Natural killer cell (primary cell): ENCODE measurements around the gene TMEM163. TPM values are rescaled to one million over a fixed set of nuclear protein-coding genes. Genes with fewer than 3 reads are reported as not detected.

ENCODE experiments used
- ATAC-seq, 3 donors: fragments of 150-1000 bp in 2 of 3; fragments of 200-7000 bp in 1 of 3; cut with Tn5 transposase; 1 replicate in 1 of 3; 2 replicates in 2 of 3; pipeline ENCODE4 v1.10.0; 2021; ENCODE audit warnings: mild to moderate bottlenecking in 2 of 3, moderate library complexity in 2 of 3
- DNase-seq, 2 donors: peaks; one replicate each; pipeline versions ENCODE4 v3.0.0 to v3.0.0-alpha.2; 2013 to 2021; ENCODE audit warnings: mixed read lengths in 1 of 2
- H3K27ac ChIP-seq: one replicate; pipeline ENCODE4 v1.5.1; 2013; ENCODE audit warnings: mild to moderate bottlenecking, low read length
- H3K27me3 ChIP-seq: one replicate; pipeline ENCODE4 v1.6.1; 2013; ENCODE audit warnings: low read length; ENCODE audit not compliant: control insufficient read depth, insufficient read depth
- H3K36me3 ChIP-seq: one replicate; pipeline ENCODE4 v1.6.1; 2013; ENCODE audit warnings: low read length; ENCODE audit not compliant: control insufficient read depth, insufficient read depth
- H3K4me1 ChIP-seq: one replicate; pipeline ENCODE4 v1.6.1; 2013; ENCODE audit warnings: low read length; ENCODE audit not compliant: control insufficient read depth, insufficient read depth
- H3K4me3 ChIP-seq: one replicate; pipeline ENCODE4 v1.5.1; 2013; ENCODE audit warnings: low read length
- H3K9me3 ChIP-seq: one replicate; pipeline ENCODE4 v1.6.1; 2013; ENCODE audit warnings: low read length; ENCODE audit not compliant: control insufficient read depth, insufficient read depth
- H3K27ac Mint-ChIP-seq, 2 donors: one replicate each; pipeline ENCODE4 v1.8.0; 2022; ENCODE audit warnings: mild to moderate bottlenecking in 2 of 2, mixed read lengths in 2 of 2, moderate library complexity in 1 of 2
- H3K27me3 Mint-ChIP-seq, 2 donors: one replicate each; pipeline ENCODE4 v1.8.0; 2022; ENCODE audit warnings: low read depth in 2 of 2, mixed read lengths in 2 of 2
- H3K36me3 Mint-ChIP-seq: one replicate; pipeline ENCODE4 v1.8.0; 2022; ENCODE audit warnings: mixed read lengths
- H3K4me1 Mint-ChIP-seq, 2 donors: one replicate each; pipeline ENCODE4 v1.8.0; 2022; ENCODE audit warnings: mixed read lengths in 2 of 2
- H3K4me3 Mint-ChIP-seq: one replicate; pipeline ENCODE4 v1.8.0; 2022; ENCODE audit warnings: mild to moderate bottlenecking, moderate library complexity, mixed read lengths
- H3K9me3 Mint-ChIP-seq, 2 donors: one replicate each; pipeline ENCODE4 v1.8.0; 2022; ENCODE audit warnings: mixed read lengths in 2 of 2
- WGBS: methylation state at CpG from one replicate; pipeline ENCODE4 v1.1.7; 2013; ENCODE audit warnings: missing lambda C conversion rate; ENCODE audit not compliant: insufficient coverage; 5-methylcytosine and 5-hydroxymethylcytosine counted together
- intact Hi-C: fragments of 100-400 bp; cut with micrococcal nuclease; formaldehyde crosslinking; loops from one replicate; pipeline ENCODE4 v1.14.2; 2022
- total RNA-seq, 4 donors: library from RNA; stranded (reverse); fragments of 120-200 nt in 1 of 4; gene quantifications; one replicate each; pipeline versions ENCODE4 v1.2.3 to v1.2.4, GENCODE V29; 2013 to 2022
- TF ChIP-seq, protein P1 (sequence below): fragments of 200-600 bp; IDR thresholded peaks from one replicate; pipeline ENCODE4 v1.8.0; 2022; ENCODE audit warnings: antibody characterized with exemption

Gene TMEM163
- total RNA-seq, 3 donors from 2014 or later (not counting 1 experiment from before 2014, with no cell fraction given) = 6.8 to 11.6 (median 10.3) TPM

DNA sequence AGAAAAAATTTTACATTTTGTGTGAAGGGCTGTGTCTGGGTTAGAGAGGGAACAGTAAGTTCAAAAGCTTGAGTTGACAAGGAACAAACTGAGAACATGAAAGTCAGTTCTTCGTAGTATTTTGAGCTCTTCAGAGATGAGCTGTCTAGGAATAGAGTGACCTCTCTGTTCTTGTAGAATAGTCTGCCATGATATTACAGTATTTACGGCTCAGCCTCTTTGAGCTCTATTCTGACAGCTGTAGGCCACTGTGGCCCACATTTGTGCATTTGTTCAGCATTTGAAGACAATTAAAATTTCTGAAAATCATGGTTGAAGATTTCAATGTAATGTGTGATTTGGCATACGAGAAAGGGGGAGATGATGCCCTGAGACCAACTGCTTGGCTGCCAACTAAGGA, 292.1 kb downstream of the TMEM163 start:
- intact Hi-C loops = no loop called here
- Histone ChIP-seq H3K36me3 (peaks cover 39% of the 10 kb centered on the region), H3K27me3 (no peaks in the 10 kb centered on the region), H3K4me1 (no peaks in the 10 kb centered on the region), H3K4me3 (no peak overlapping the region), H3K27ac (no peak overlapping the region), H3K9me3 (no peaks in the 10 kb centered on the region)
- Mint-ChIP-seq H3K9me3 (no peaks in the 10 kb centered on the region), H3K27ac (no peak overlapping the region), H3K27me3 (no peaks in the 10 kb centered on the region), H3K36me3 (peaks cover 24% of the 10 kb centered on the region), H3K4me3 (no peak overlapping the region), H3K4me1 (peaks cover 0 to 17% of the 10 kb centered on the region in 2 donors)
- ATAC-seq (no peak), DNase-seq (no peak)
- 93% methylated on average over 3 of the region's 3 CpGs for WGBS
- TF ChIP-seq, protein P1, sequence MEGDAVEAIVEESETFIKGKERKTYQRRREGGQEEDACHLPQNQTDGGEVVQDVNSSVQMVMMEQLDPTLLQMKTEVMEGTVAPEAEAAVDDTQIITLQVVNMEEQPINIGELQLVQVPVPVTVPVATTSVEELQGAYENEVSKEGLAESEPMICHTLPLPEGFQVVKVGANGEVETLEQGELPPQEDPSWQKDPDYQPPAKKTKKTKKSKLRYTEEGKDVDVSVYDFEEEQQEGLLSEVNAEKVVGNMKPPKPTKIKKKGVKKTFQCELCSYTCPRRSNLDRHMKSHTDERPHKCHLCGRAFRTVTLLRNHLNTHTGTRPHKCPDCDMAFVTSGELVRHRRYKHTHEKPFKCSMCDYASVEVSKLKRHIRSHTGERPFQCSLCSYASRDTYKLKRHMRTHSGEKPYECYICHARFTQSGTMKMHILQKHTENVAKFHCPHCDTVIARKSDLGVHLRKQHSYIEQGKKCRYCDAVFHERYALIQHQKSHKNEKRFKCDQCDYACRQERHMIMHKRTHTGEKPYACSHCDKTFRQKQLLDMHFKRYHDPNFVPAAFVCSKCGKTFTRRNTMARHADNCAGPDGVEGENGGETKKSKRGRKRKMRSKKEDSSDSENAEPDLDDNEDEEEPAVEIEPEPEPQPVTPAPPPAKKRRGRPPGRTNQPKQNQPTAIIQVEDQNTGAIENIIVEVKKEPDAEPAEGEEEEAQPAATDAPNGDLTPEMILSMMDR = no peak

DNA sequence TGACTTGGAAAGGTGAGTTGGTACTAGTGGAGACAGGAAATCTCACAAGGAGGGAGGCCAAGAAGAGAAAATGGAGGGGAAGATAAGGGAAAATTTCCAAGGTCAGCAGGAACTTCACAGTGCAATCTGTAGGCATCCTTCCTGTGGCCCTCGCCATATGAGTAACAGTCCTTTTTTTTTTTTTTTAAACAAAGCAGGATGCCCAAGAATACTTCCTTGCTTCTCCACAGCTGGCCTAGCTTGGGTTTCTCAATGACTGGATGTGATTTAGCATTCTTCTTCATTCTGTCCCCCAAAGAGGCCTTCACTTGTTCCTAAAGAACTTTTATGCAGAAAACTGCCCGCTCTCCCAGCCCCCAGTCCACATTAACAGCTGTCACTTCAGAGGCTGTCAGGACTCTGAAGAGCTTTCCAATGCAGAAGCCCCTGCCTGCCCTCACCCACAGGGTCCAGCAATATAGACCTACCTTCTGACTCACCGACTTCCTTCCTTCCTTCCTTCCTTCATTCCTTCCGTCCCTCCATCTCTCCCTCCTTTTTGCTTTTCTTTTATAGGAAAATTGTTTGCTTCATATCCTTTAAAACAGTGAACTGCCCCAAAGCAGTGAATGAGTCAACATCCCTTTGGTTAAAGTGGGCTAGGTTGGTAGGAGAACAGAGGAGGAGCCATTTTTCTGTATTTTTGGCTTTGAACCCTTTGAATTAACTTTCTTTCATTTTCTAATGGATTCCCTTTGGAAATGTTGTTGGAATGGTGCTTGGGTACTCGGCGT, 292.9 kb downstream of the TMEM163 start:
- TF ChIP-seq, protein P1 = no peak
- Histone ChIP-seq H3K27me3 (no peaks in the 10 kb centered on the region), H3K36me3 (peaks cover 37% of the 10 kb centered on the region), H3K4me1 (no peaks in the 10 kb centered on the region), H3K4me3 (no peak overlapping the region), H3K27ac (no peak overlapping the region), H3K9me3 (no peaks in the 10 kb centered on the region)
- peaks cover 0 to 17% of the 10 kb centered on the region in 2 donors for H3K4me1 Mint-ChIP-seq
- H3K4me3 Mint-ChIP-seq = no peak overlapping the region
- WGBS = 96% methylated on average over 6 of the region's 6 CpGs
- no peaks in the 10 kb centered on the region for H3K9me3 Mint-ChIP-seq
- no peaks in the 10 kb centered on the region for H3K27me3 Mint-ChIP-seq
- ATAC-seq = no peak
- intact Hi-C loops = no loop called here
- DNase-seq = no peak
- H3K36me3 Mint-ChIP-seq = peaks cover 24% of the 10 kb centered on the region
- no peak overlapping the region for H3K27ac Mint-ChIP-seq

DNA sequence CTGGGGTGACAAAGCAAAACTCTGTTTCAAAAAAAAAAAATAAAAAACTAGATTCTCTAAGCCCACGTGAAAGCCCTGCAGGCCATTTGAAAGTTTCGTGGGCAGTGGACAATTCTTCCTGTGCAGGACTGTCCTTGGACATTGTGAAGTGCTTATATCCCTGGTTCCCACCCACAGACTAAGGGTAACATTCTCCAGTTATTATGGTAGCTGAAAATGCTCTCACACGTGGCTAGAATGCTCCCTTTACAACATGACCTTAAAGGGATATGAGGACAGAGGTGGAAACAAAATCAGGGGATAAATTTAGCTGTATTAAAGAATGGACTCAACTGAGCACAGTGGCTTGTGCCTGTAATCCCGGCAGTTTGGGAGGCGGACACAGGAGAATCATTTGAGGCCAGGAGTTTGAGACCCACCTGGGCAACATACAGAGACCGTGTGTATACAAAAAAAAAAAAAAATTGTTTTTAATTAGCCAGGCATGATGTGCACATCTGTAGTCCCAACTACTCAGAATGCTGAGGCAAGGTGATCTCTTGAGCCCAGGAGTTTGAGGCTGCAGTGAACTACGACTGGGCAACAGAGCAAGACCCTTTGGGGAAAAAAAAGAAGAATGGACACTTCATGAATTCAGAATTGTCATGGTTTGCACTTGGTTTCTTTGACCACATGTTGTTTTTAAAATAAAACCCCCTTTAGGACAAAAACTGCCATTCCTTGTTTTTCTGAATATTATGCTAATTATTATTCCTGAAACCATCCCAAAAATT, 297.1 kb downstream of the TMEM163 start:
- TF ChIP-seq, protein P1 = no peak
- Mint-ChIP-seq H3K4me1 (peaks cover 0 to 11% of the 10 kb centered on the region in 2 donors), H3K36me3 (peaks cover 10% of the 10 kb centered on the region), H3K4me3 (no peak overlapping the region), H3K27me3 (no peaks in the 10 kb centered on the region), H3K9me3 (no peaks in the 10 kb centered on the region), H3K27ac (no peak overlapping the region)
- intact Hi-C loops = no loop called here
- H3K27ac ChIP-seq = no peak overlapping the region
- H3K36me3 ChIP-seq = peaks cover 42% of the 10 kb centered on the region
- 94% methylated on average over 7 of the region's 7 CpGs for WGBS
- H3K27me3 ChIP-seq = no peaks in the 10 kb centered on the region
- no peak for ATAC-seq
- H3K4me1 ChIP-seq = no peaks in the 10 kb centered on the region
- H3K4me3 ChIP-seq = no peak overlapping the region
- DNase-seq = no peak
- H3K9me3 ChIP-seq = no peaks in the 10 kb centered on the region
